PC-3 (cell line): ENCODE measurements around the gene COL5A2. TPM values are rescaled to one million over a fixed set of nuclear protein-coding genes. Genes with fewer than 3 reads are reported as not detected.

Experiments
- ATAC-seq: fragments of 200-7000 bp; cut with Tn5 transposase; 2 replicates; pipeline ENCODE4 v1.9.1; 2020; ENCODE audit warnings: mild to moderate bottlenecking, moderate library complexity
- BruUV-seq: library from RNA; stranded (reverse); fragments of 400-500 nt; replicated peaks from 2 replicates; lab custom pipeline; 2021; lab: Mats Ljungman, UMichigan
- CTCF ChIA-PET: fragments of 300-600 bp; sonication (Branson Sonifier 250); formaldehyde crosslinking; loops from one replicate; lab custom pipeline; 2022; ENCODE audit warnings: antibody characterized with exemption; lab: Charles Lee
- POLR2A ChIA-PET: fragments of 300-600 bp; sonication (Branson Sonifier 250); formaldehyde crosslinking; loops from one replicate; lab custom pipeline; 2022; ENCODE audit warnings: antibody characterized with exemption; ENCODE audit not compliant: unreplicated experiment; lab: Charles Lee
- DNase-seq: peaks from one replicate; pipeline ENCODE4 v3.0.0-alpha.2; 2015
- H2AFZ ChIP-seq: fragments of 300-600 bp; sonication (generic); 2 replicates; pipeline ENCODE4 v1.6.0; 2016; ENCODE audit warnings: antibody characterized with exemption, low read length
- H3F3A ChIP-seq: fragments of 300-600 bp; sonication (generic); one replicate; pipeline ENCODE4 v1.6.0; 2017; ENCODE audit warnings: antibody characterized with exemption, low read length, control low read depth, mild to moderate bottlenecking; ENCODE audit not compliant: unreplicated experiment
- H3K27ac ChIP-seq: fragments of 300-600 bp; sonication (generic); 2 replicates; pipeline ENCODE4 v1.5.1; 2016; ENCODE audit warnings: mild to moderate bottlenecking, low read length
- H3K27me3 ChIP-seq: fragments of 300-600 bp; sonication (generic); 2 replicates; pipeline ENCODE4 v1.6.1; 2016; ENCODE audit warnings: low read length, mixed read lengths
- H3K36me3 ChIP-seq: fragments of 300-600 bp; sonication (generic); 2 replicates; pipeline ENCODE4 v1.6.1; 2016; ENCODE audit warnings: low read depth, mixed run types, low read length, mixed read lengths
- H3K4me1 ChIP-seq: fragments of 300-600 bp; sonication (generic); 2 replicates; pipeline ENCODE4 v1.5.1; 2016; ENCODE audit warnings: low read length; ENCODE audit not compliant: insufficient read depth
- H3K4me2 ChIP-seq: fragments of 300-600 bp; sonication (generic); 2 replicates; pipeline ENCODE4 v1.6.0; 2016; ENCODE audit warnings: low read length
- H3K4me3 ChIP-seq: fragments of 300-600 bp; sonication (generic); 2 replicates; pipeline ENCODE4 v1.5.1; 2016; ENCODE audit warnings: mild to moderate bottlenecking, low read length, mixed read lengths
- H3K79me2 ChIP-seq: fragments of 300-600 bp; sonication (generic); 2 replicates; pipeline ENCODE4 v1.6.1; 2017; ENCODE audit warnings: low read length, mixed read lengths
- H3K9ac ChIP-seq: fragments of 300-600 bp; sonication (generic); 2 replicates; pipeline ENCODE4 v1.6.0; 2016; ENCODE audit warnings: mild to moderate bottlenecking, low read length
- H3K9me2 ChIP-seq: fragments of 300-600 bp; sonication (generic); replicated peaks from 2 replicates; pipeline ENCODE4 v1.6.1; 2016; ENCODE audit warnings: mixed run types, low read length, mixed read lengths
- H3K9me3 ChIP-seq: fragments of 300-600 bp; sonication (generic); 2 replicates; pipeline ENCODE4 v1.6.1; 2016; ENCODE audit warnings: low read length, mixed read lengths
- H4K20me1 ChIP-seq: fragments of 300-600 bp; sonication (generic); 2 replicates; pipeline ENCODE4 v1.6.1; 2016; ENCODE audit warnings: low read length, mixed read lengths
- CTCF ChIP-seq: fragments of 300-600 bp; sonication (generic); conservative IDR thresholded peaks from 2 replicates; pipeline ENCODE4 v1.5.1; 2017; ENCODE audit warnings: antibody characterized with exemption, low read depth, mild to moderate bottlenecking, low read length
- EZH2 ChIP-seq: fragments of 300-600 bp; sonication (generic); IDR thresholded peaks from one replicate; pipeline ENCODE4 v1.6.1; 2017; ENCODE audit warnings: antibody characterized with exemption, mild to moderate bottlenecking, low read length; ENCODE audit not compliant: unreplicated experiment
- EZH2phosphoT487 ChIP-seq: fragments of 300-600 bp; sonication (generic); IDR thresholded peaks from 2 replicates; pipeline ENCODE4 v1.6.1; 2018; ENCODE audit warnings: mild to moderate bottlenecking, antibody characterized with exemption, low read length, borderline replicate concordance
- intact Hi-C: fragments of 100-400 bp; cut with micrococcal nuclease; formaldehyde crosslinking; loops from 2 replicates; pipeline ENCODE4 v1.9.0; 2023
- total RNA-seq: library from RNA; depleted of rRNA; stranded (reverse); fragments of >200 nt; gene quantifications from 2 replicates; pipeline ENCODE4 v1.2.3, GENCODE V29; 2014

The COL5A2 gene
- total RNA-seq, 1 experiment from 2014 or later, result 56.2 TPM

- no peak overlapping the region for H3K4me2 ChIP-seq
- no peak for TF ChIP-seq EZH2phosphoT487
- no peak for TF ChIP-seq CTCF
- no peak for TF ChIP-seq EZH2
- 0 out of 2 replicates have a peak, but pooled peaks cover 2% of the 10 kb centered on the region for H3K9me2 ChIP-seq
- H4K20me1 ChIP-seq, result no peaks in the 10 kb centered on the region
- no peaks in the 10 kb centered on the region for H3F3A ChIP-seq
- H2AFZ ChIP-seq, result no peak overlapping the region
- peaks cover 19% of the 10 kb centered on the region for H3K4me1 ChIP-seq
- intact Hi-C loops, result no loop called here
- ATAC-seq, result no peak
- no peak overlapping the region for H3K4me3 ChIP-seq
- no peak overlapping the region for H3K9ac ChIP-seq
- H3K79me2 ChIP-seq, result peaks cover 3% of the 10 kb centered on the region; the same call in 1 of the 2 replicates
- no peaks in the 10 kb centered on the region for H3K9me3 ChIP-seq
- DNase-seq, result no peak
- no peak overlapping the region for H3K27ac ChIP-seq
- ChIA-PET CTCF (no interaction called here), POLR2A (no interaction called here)
- no peaks in the 10 kb centered on the region for H3K36me3 ChIP-seq
- no TSS peak for BruUV-seq
- no peaks in the 10 kb centered on the region for H3K27me3 ChIP-seq
These were observed 33.0 kb downstream of the COL5A2 start for GRCh38 chr2:189146553-189146952.

GRCh38 chr2:189144700-189145211 is 34.8 kb downstream of the COL5A2 start:
- Histone ChIP-seq H3K4me1 (peaks cover 4% of the 10 kb centered on the region), H3K4me3 (no peak overlapping the region), H3K36me3 (no peaks in the 10 kb centered on the region), H3K79me2 (peaks cover 3% of the 10 kb centered on the region; the same call in 1 of the 2 replicates), H3K27me3 (no peaks in the 10 kb centered on the region), H3K9me2 (no peaks in the 10 kb centered on the region), H3K4me2 (no peak overlapping the region), H3F3A (no peaks in the 10 kb centered on the region), H3K9me3 (no peaks in the 10 kb centered on the region), H3K27ac (no peak overlapping the region), H3K9ac (no peak overlapping the region), H4K20me1 (no peaks in the 10 kb centered on the region), H2AFZ (no peak overlapping the region)
- no peak for DNase-seq
- ChIA-PET CTCF (no interaction called here), POLR2A (no interaction called here)
- BruUV-seq, result no TSS peak
- TF ChIP-seq EZH2phosphoT487, result no peak
- TF ChIP-seq EZH2, result no peak
- no peak for TF ChIP-seq CTCF
- no peak for ATAC-seq
- intact Hi-C loops, result no loop called here

- intact Hi-C loops, result loop anchor here (1.0 kb wide), 1 partner anchor 144 kb away; no protein-coding TSS in a partner anchor
- Histone ChIP-seq H3K4me2 (no peak overlapping the region), H3K36me3 (no peaks in the 10 kb centered on the region), H4K20me1 (no peaks in the 10 kb centered on the region), H3K4me1 (no peaks in the 10 kb centered on the region), H3K27ac (no peak overlapping the region), H3K9me3 (no peaks in the 10 kb centered on the region), H3K9ac (no peak overlapping the region), H3K4me3 (no peak overlapping the region), H3F3A (no peaks in the 10 kb centered on the region), H2AFZ (no peak overlapping the region), H3K27me3 (no peaks in the 10 kb centered on the region), H3K79me2 (peaks cover 3% of the 10 kb centered on the region; the same call in 1 of the 2 replicates), H3K9me2 (no peaks in the 10 kb centered on the region)
- CTCF ChIA-PET, result interaction anchor here (0.8 kb wide), 1 partner anchor 144 kb away, joined by 3 read pairs; no protein-coding TSS in a partner anchor
- POLR2A ChIA-PET, result no interaction called here
- no peak for DNase-seq
- TF ChIP-seq CTCF (no peak), EZH2phosphoT487 (no peak), EZH2 (no peak)
- no TSS peak for BruUV-seq
- no peak for ATAC-seq
These were observed 35.6 kb downstream of the COL5A2 start for GRCh38 chr2:189143925-189144324.
